Right lobe of liver (tissue), 6 donors: ENCODE data around the gene MAP3K20. TPM values are rescaled to one million over a fixed set of nuclear protein-coding genes. Genes with fewer than 3 reads are reported as not detected.
A peak's percentile ranks its signal among the peaks of the same experiment; 100 is the strongest.

Experiments
- ATAC-seq, 4 donors: fragments of 200-7000 bp; cut with Tn5 transposase; one replicate each; pipeline ENCODE4 v1.9.1; 2020; ENCODE audit warnings: mild to moderate bottlenecking in 4 of 4, moderate library complexity in 4 of 4
- DNase-seq, 3 donors: peaks; one replicate each; pipeline ENCODE4 v3.0.0-alpha.2; 2020
- H3K27ac ChIP-seq, 3 donors: fragments of 200-600 bp; one replicate each; pipeline ENCODE4 v1.8.0; 2022
- H3K27me3 ChIP-seq, 2 donors: fragments of 200-600 bp; one replicate each; pipeline ENCODE4 v1.8.0; 2022
- H3K36me3 ChIP-seq, 4 donors: fragments of 200-600 bp; sonication (generic) in 1 of 4; one replicate each; pipeline versions ENCODE4 v1.5.1 to v1.8.0; 2017 to 2022; ENCODE audit warnings: control low read depth in 1 of 4
- H3K4me1 ChIP-seq, 4 donors: fragments of 200-600 bp; sonication (generic) in 1 of 4; one replicate each; pipeline versions ENCODE4 v1.5.1 to v1.8.0; 2017 to 2022; ENCODE audit warnings: control low read depth in 1 of 4
- H3K4me3 ChIP-seq, 3 donors: fragments of 200-600 bp; one replicate each; pipeline ENCODE4 v1.8.0; 2022
- H3K9me3 ChIP-seq, 4 donors: fragments of 200-600 bp; sonication (generic) in 1 of 4; one replicate each; pipeline versions ENCODE4 v1.5.1 to v1.8.0; 2017 to 2022; ENCODE audit warnings: control low read depth in 1 of 4
- CTCF ChIP-seq, 4 donors: fragments of 200-600 bp in 3 of 4; fragments of 450-650 bp in 1 of 4; IDR thresholded peaks; one replicate each; pipeline versions ENCODE4 v1.5.1 to v1.8.0; 2016 to 2022; ENCODE audit warnings: antibody characterized with exemption in 4 of 4, mild to moderate bottlenecking in 2 of 4
- POLR2A ChIP-seq: fragments of 450-650 bp; IDR thresholded peaks from one replicate; pipeline ENCODE4 v1.6.1; 2017; ENCODE audit warnings: antibody characterized with exemption, mild to moderate bottlenecking
- WGBS: methylation state at CpG from one replicate; pipeline ENCODE4 v1.1.6; 2018; ENCODE audit warnings: low coverage, low lambda C conversion rate; ENCODE audit not compliant: insufficient coverage; ENCODE audit errors: missing lambda C conversion rate; 5-methylcytosine and 5-hydroxymethylcytosine counted together
- intact Hi-C, 2 donors: fragments of 100-400 bp; cut with DNase I; formaldehyde crosslinking; loops; one replicate each; pipeline versions ENCODE4 v1.11.2 to v1.14.1; 2022
- total RNA-seq, 6 experiments: library from RNA; depleted of rRNA in 2 of 6; stranded (reverse); fragments of >200 nt in 2 of 6; fragmentation: NEBNext Ultra II Directional in 3 of 6; extraction: Animal tissue kit (Norgen Biotek cat#: 25700) in 3 of 6; gene quantifications; one replicate each; pipeline versions ENCODE4 v1.1.0 to v1.2.4, GENCODE V29; 2016 to 2023
- donor health status: DM: no; HTN: yes; CAD: no.
- donor health status: DM: no; HTN: no; CAD: no.
- donor health status: DM: no; HTN: no; CAD: no.
- donor health status: DM: no; HTN: yes; CAD: no.
- donor health status: DM: no; HTN: yes; CAD: no.

Gene MAP3K20
- total RNA-seq, 6 experiments from 2014 or later, result 16.0 to 36.8 (median 22.0) TPM

DNA sequence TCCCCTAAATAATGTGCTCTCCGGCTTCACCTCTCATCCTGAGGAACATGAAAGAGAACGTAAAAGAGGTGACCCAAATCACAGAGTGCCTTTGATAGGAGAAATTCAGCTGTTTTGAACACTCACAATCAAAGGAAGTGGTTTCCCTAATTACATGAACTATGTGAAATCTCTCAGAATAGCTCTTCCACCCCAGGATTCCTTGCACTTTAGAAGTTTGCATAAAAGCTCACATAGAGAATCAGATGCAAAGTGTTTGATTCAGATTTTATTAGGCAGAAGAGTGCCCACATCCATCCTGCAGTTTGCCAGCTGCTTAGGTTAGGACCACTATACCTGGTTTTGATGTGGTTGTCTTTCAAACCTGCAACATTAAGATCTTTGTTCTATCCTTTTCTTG, 61.0 kb downstream of the MAP3K20 start:
- no peak overlapping the region for H3K4me3 ChIP-seq
- WGBS, result 70% methylated on average over 2 of the region's 2 CpGs
- intact Hi-C loops, result no loop called here
- peaks cover 0 to 4% (median 0%) of the 10 kb centered on the region in 4 donors for H3K4me1 ChIP-seq
- no peaks in the 10 kb centered on the region for H3K27me3 ChIP-seq
- H3K36me3 ChIP-seq, result no peaks in the 10 kb centered on the region
- DNase-seq (no peak), ATAC-seq (no peak)
- TF ChIP-seq CTCF (IDR thresholded peaks at IDR 0.05) (no peak), POLR2A (no peak)
- no peaks in the 10 kb centered on the region for H3K9me3 ChIP-seq
- H3K27ac ChIP-seq, result no peak overlapping the region

DNA sequence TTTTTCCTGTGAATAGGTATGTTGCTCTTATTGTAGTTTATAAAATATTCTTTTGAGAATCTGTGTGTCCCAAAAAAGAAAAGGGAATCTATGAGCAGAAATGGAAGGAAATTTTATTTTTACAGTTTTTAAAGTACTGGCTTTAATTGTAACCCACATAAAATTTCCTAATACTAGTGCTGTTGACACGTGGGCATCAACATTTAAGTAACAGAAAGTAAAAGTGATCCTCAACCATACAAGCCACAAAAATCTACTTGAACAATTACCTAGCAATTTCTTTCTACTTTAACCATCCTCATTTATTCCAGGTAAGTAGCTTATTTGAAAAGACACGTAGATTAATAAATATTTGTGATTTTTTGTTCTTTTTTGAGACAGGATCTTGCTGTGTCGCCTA, 62.0 kb downstream of the MAP3K20 start:
- intact Hi-C loops, result no loop called here

GRCh38 chr2:173138962-173139361, 63.3 kb downstream of the MAP3K20 start:
- DNase-seq (no peak), ATAC-seq (no peak)
- Histone ChIP-seq H3K27ac (no peak overlapping the region), H3K27me3 (no peaks in the 10 kb centered on the region), H3K4me1 (peaks cover 0 to 4% (median 0%) of the 10 kb centered on the region in 4 donors), H3K9me3 (no peaks in the 10 kb centered on the region), H3K4me3 (no peak overlapping the region), H3K36me3 (no peaks in the 10 kb centered on the region)
- TF ChIP-seq POLR2A, result no peak
- TF ChIP-seq CTCF (IDR thresholded peaks at IDR 0.05), result no peak
- 69% methylated on average over 3 of the region's 3 CpGs for WGBS
- intact Hi-C loops, result no loop called here

More for the DNA sequence above, 62.0 kb downstream of the MAP3K20 start:
- DNase-seq (no peak), ATAC-seq (peak; percentile 40 to 72 (median 44))
- Histone ChIP-seq H3K27me3 (no peaks in the 10 kb centered on the region), H3K27ac (no peak overlapping the region), H3K9me3 (no peaks in the 10 kb centered on the region), H3K36me3 (no peaks in the 10 kb centered on the region), H3K4me3 (no peak overlapping the region), H3K4me1 (peaks cover 0 to 4% (median 0%) of the 10 kb centered on the region in 4 donors)
- 67% methylated on average over 3 of the region's 3 CpGs for WGBS
- TF ChIP-seq POLR2A (no peak), CTCF (IDR thresholded peaks at IDR 0.05) (no peak)

- no peak for DNase-seq
- Histone ChIP-seq H3K36me3 (no peaks in the 10 kb centered on the region), H3K27ac (no peak overlapping the region), H3K4me1 (peaks cover 0 to 4% (median 0%) of the 10 kb centered on the region in 4 donors), H3K27me3 (no peaks in the 10 kb centered on the region), H3K4me3 (no peak overlapping the region), H3K9me3 (no peaks in the 10 kb centered on the region)
- TF ChIP-seq POLR2A (no peak), CTCF (IDR thresholded peaks at IDR 0.05) (no peak)
- intact Hi-C loops, result no loop called here
- ATAC-seq, result no peak
Measured at GRCh38 chr2:173141666-173142065, 66.0 kb downstream of the MAP3K20 start.

DNA sequence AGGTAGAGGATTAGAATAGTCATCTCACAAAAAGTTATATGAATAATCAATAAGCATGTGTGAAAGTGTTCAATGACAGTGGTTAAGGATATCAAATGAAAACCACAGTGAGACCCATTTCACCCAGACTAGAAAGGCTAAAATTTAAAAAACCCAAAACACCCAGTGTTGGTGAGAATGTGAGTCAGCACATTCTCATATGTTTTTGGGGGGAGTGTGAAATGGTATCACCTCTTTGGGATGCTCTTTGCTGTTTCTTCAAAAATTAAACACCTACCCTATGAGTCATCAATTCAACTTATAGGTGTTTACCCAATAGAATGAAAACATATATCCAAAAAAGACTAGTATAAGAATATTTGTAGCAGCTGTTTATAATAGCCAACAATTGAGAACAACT, 69.8 kb downstream of the MAP3K20 start:
- no peak overlapping the region for H3K27ac ChIP-seq
- DNase-seq, result no peak
- intact Hi-C loops, result no loop called here
- no peak for ATAC-seq
- no peak for TF ChIP-seq CTCF (IDR thresholded peaks at IDR 0.05)
- TF ChIP-seq POLR2A, result no peak
- no peak overlapping the region for H3K4me3 ChIP-seq
- H3K9me3 ChIP-seq, result no peaks in the 10 kb centered on the region
- H3K36me3 ChIP-seq, result no peaks in the 10 kb centered on the region
- no peaks in the 10 kb centered on the region for H3K4me1 ChIP-seq
- H3K27me3 ChIP-seq, result no peaks in the 10 kb centered on the region
